Prostate gland (tissue), 2 donors: ENCODE results near the gene PPP2R5D. TPM values are rescaled to one million over a fixed set of nuclear protein-coding genes. Genes with fewer than 3 reads are reported as not detected.

ENCODE experiments used
- DNase-seq: peaks from one replicate; pipeline ENCODE4 v3.0.0-alpha.2; 2019; ENCODE audit warnings: low spot score
- H3K27ac ChIP-seq, 2 donors: fragments of 200-600 bp; sonication (generic); 2 replicates each; pipeline ENCODE4 v1.5.1; 2017 to 2019
- H3K27me3 ChIP-seq: fragments of 200-600 bp; sonication (generic); replicated peaks from 2 replicates; pipeline ENCODE4 v1.5.1; 2019; ENCODE audit not compliant: insufficient read depth
- H3K36me3 ChIP-seq, 2 donors: fragments of 200-600 bp; sonication (generic); 1 replicate in 1 of 2; 2 replicates in 1 of 2; pipeline versions ENCODE4 v1.5.1 to v1.8.1; 2017 to 2019
- H3K4me1 ChIP-seq: fragments of 200-600 bp; sonication (generic); replicated peaks from 2 replicates; pipeline ENCODE4 v1.5.1; 2019
- H3K4me3 ChIP-seq, 2 donors: fragments of 200-600 bp; sonication (generic); 2 replicates each; pipeline ENCODE4 v1.5.1; 2017 to 2019
- H3K9me3 ChIP-seq: fragments of 200-600 bp; sonication (generic); 2 replicates; pipeline ENCODE4 v1.5.1; 2017
- CTCF ChIP-seq, 4 experiments: fragments of 200-600 bp in 2 of 4; fragments of 450-650 bp in 2 of 4; sonication (generic) in 2 of 4; IDR thresholded peaks; 1 replicate in 3 of 4; 2 replicates in 1 of 4; pipeline ENCODE4 v1.5.1; 2016 to 2019; ENCODE audit warnings: antibody characterized with exemption in 4 of 4, mild to moderate bottlenecking in 2 of 4, moderate library complexity in 2 of 4
- POLR2A ChIP-seq: fragments of 450-650 bp; IDR thresholded peaks from one replicate; pipeline ENCODE4 v1.6.1; 2016; ENCODE audit warnings: antibody characterized with exemption, mild to moderate bottlenecking
- POLR2AphosphoS5 ChIP-seq: sonication (generic); formaldehyde crosslinking; IDR thresholded peaks from one replicate; pipeline ENCODE4 v1.6.1; 2017; ENCODE audit warnings: antibody characterized with exemption
- WGBS: methylation state at CpG from one replicate; pipeline ENCODE4 v1.1.5; 2018; 5-methylcytosine and 5-hydroxymethylcytosine counted together
- intact Hi-C: fragments of 100-400 bp; cut with DNase I; formaldehyde crosslinking; loops from one replicate; pipeline ENCODE4 v1.14.2; 2022
- total RNA-seq, 2 donors: library from RNA; depleted of rRNA; stranded (reverse); fragments of >200 nt; gene quantifications; one replicate each; pipeline ENCODE4 v1.1.0, GENCODE V29; 2016

PPP2R5D gene
- total RNA-seq, 2 donors from 2014 or later = 55.1 to 95.9 TPM

GRCh38 chr6:42970871-42971612 lies 13.3 kb upstream of the PPP2R5D start:
- Histone ChIP-seq H3K4me1 (no peaks in the 10 kb centered on the region), H3K27me3 (no peaks in the 10 kb centered on the region), H3K9me3 (no peaks in the 10 kb centered on the region), H3K36me3 (peaks cover 0 to 8% of the 10 kb centered on the region in 2 donors), H3K4me3 (no peak overlapping the region), H3K27ac (no peak overlapping the region)
- no peak for DNase-seq
- intact Hi-C loops = no loop called here
- WGBS = 82% methylated on average over 4 of the region's 4 CpGs
- TF ChIP-seq POLR2AphosphoS5 (no peak), POLR2A (no peak), CTCF (IDR thresholded peaks at IDR 0.05) (no peak)

- H3K36me3 ChIP-seq = peaks cover 0 to 5% of the 10 kb centered on the region in 2 donors
- WGBS = 81% methylated on average over 3 of the region's 3 CpGs
- intact Hi-C loops = no loop called here
- H3K4me3 ChIP-seq = no peak overlapping the region
- no peak for TF ChIP-seq CTCF (IDR thresholded peaks at IDR 0.05)
- TF ChIP-seq POLR2A = no peak
- no peak for TF ChIP-seq POLR2AphosphoS5
- H3K27ac ChIP-seq = no peak overlapping the region
- no peak for DNase-seq
- H3K4me1 ChIP-seq = no peaks in the 10 kb centered on the region
- no peaks in the 10 kb centered on the region for H3K9me3 ChIP-seq
- H3K27me3 ChIP-seq = no peaks in the 10 kb centered on the region
Observed at GRCh38 chr6:42971746-42972327, 12.5 kb upstream of the PPP2R5D start.

- intact Hi-C loops = no loop called here
- WGBS = 97% methylated on average over 3 of the region's 3 CpGs
- no peaks in the 10 kb centered on the region for H3K36me3 ChIP-seq
- no peaks in the 10 kb centered on the region for H3K27me3 ChIP-seq
- no peaks in the 10 kb centered on the region for H3K9me3 ChIP-seq
- no peak overlapping the region for H3K27ac ChIP-seq
- H3K4me1 ChIP-seq = no peaks in the 10 kb centered on the region
- no peak overlapping the region for H3K4me3 ChIP-seq
- TF ChIP-seq POLR2A (no peak), CTCF (IDR thresholded peaks at IDR 0.05) (no peak), POLR2AphosphoS5 (no peak)
- DNase-seq = no peak
Observed at GRCh38 chr6:42973926-42974325, 10.4 kb upstream of the PPP2R5D start.

GRCh38 chr6:42974919-42975505 lies 9.4 kb upstream of the PPP2R5D start:
- no peaks in the 10 kb centered on the region for H3K36me3 ChIP-seq
- H3K4me3 ChIP-seq = no peak overlapping the region
- 60% methylated on average over 5 of the region's 5 CpGs for WGBS
- TF ChIP-seq CTCF (IDR thresholded peaks at IDR 0.05) = no peak
- no peak for TF ChIP-seq POLR2A
- TF ChIP-seq POLR2AphosphoS5 = no peak
- H3K27ac ChIP-seq = no peak overlapping the region
- H3K27me3 ChIP-seq = no peaks in the 10 kb centered on the region
- DNase-seq = no peak
- H3K9me3 ChIP-seq = no peaks in the 10 kb centered on the region
- H3K4me1 ChIP-seq = peaks cover 3% of the 10 kb centered on the region
- intact Hi-C loops = no loop called here
